ENCODE measurements around the gene RTN1. TPM values are rescaled to one million over a fixed set of nuclear protein-coding genes. Genes with fewer than 3 reads are reported as not detected.

The RTN1 gene
- total RNA-seq, 2 donors from 2014 or later = not detected

DNA sequence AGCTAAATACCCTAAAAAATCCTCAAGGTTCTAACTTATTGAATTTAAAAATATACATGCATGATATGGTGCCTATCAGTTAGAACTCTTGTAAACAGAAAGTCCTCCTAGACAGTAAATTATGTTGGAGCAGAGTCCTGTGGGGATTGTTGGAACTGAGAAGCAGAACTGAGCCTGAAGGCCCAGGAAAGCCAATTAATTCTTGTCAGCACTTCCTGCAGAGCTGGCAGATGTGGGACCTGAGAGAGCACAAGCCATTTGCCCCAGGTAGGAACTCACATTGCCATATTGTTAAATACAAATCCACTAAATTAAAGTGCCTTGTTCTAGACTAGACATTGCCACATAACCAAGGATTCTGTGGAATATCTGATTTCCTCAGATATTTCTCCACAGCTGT, 117.1 kb downstream of the RTN1 start:
- peaks cover 3% of the 10 kb centered on the region for H3K9me3 Mint-ChIP-seq
- DNase-seq (ENCODE audit: low spot score) = no peak
- no peak for ATAC-seq
- no peaks in the 10 kb centered on the region for H3K27me3 Mint-ChIP-seq
- H3K27ac Mint-ChIP-seq = no peak overlapping the region
- H3K36me3 Mint-ChIP-seq = no peaks in the 10 kb centered on the region
- H3K4me1 Mint-ChIP-seq (ENCODE audit: low read depth in 2 of 2) = no peaks in the 10 kb centered on the region
- H3K4me3 Mint-ChIP-seq = no peak overlapping the region

DNA sequence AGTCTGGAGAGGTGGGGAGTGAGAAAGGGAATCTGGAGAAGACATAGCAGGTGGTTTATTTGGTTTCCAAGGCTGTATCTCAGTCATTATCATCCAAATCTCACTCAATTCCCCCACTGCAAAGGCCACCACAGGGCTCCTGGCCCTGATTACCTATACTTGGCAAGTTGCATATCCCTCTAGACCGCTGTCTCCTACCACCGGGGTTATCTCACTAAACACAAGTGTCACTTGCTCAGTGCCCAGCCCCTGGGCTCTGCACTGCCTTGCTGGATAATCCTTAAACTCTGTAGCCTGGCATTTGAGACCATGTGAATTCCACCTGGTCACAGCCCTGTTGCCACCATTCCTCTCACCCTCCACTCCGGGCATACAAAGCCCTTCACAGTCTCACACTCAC, 119.0 kb downstream of the RTN1 start:
- H3K36me3 Mint-ChIP-seq = no peaks in the 10 kb centered on the region
- peaks cover 0 to 2% of the 10 kb centered on the region in 2 donors for H3K27me3 Mint-ChIP-seq
- no peak overlapping the region for H3K27ac Mint-ChIP-seq
- no peak overlapping the region for H3K4me3 Mint-ChIP-seq
- DNase-seq (ENCODE audit: low spot score) = no peak
- H3K4me1 Mint-ChIP-seq (ENCODE audit: low read depth in 2 of 2) = no peaks in the 10 kb centered on the region
- H3K9me3 Mint-ChIP-seq = peaks cover 6% of the 10 kb centered on the region
- peak in 1 of 2 donors; percentile 45 for ATAC-seq

GRCh38 chr14:59739794-59740193, 130.8 kb downstream of the RTN1 start:
- Mint-ChIP-seq H3K9me3 (peaks cover 12% of the 10 kb centered on the region), H3K4me1 (ENCODE audit: low read depth in 2 of 2) (no peaks in the 10 kb centered on the region)
- no peak for ATAC-seq

DNA sequence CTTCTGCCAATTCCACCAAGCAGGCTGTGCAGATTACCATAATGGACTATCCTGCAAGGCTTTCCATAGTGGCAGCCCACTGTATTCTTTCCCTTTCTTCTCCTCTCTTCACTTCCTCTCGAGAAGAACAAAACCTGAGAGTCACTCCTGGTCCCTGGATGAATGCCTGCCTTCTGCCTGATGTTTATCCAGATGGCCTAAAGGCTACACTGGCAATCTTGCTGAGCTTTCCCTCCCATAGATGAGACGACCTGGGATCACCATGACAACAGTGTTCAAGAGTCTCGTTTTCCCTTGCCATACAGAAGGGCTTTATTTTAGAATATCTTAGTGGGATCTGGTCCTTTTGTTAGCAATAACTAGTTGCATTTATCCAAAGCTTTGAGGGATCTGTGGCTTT, 142.3 kb downstream of the RTN1 start:
- H3K4me1 Mint-ChIP-seq (ENCODE audit: low read depth in 2 of 2) = no peaks in the 10 kb centered on the region
- no peaks in the 10 kb centered on the region for H3K27me3 Mint-ChIP-seq
- no peaks in the 10 kb centered on the region for H3K36me3 Mint-ChIP-seq
- no peak overlapping the region for H3K27ac Mint-ChIP-seq
- H3K9me3 Mint-ChIP-seq = no peaks in the 10 kb centered on the region
- DNase-seq (ENCODE audit: low spot score) (no peak), ATAC-seq (no peak)
- H3K4me3 Mint-ChIP-seq = no peak overlapping the region

More at GRCh38 chr14:59739794-59740193, 130.8 kb downstream of the RTN1 start:
- Mint-ChIP-seq H3K27ac (no peak overlapping the region), H3K36me3 (peaks cover 12% of the 10 kb centered on the region), H3K4me3 (no peak overlapping the region), H3K27me3 (peaks cover 0 to 6% of the 10 kb centered on the region in 2 donors)
- no peak for DNase-seq (ENCODE audit: low spot score)

DNA sequence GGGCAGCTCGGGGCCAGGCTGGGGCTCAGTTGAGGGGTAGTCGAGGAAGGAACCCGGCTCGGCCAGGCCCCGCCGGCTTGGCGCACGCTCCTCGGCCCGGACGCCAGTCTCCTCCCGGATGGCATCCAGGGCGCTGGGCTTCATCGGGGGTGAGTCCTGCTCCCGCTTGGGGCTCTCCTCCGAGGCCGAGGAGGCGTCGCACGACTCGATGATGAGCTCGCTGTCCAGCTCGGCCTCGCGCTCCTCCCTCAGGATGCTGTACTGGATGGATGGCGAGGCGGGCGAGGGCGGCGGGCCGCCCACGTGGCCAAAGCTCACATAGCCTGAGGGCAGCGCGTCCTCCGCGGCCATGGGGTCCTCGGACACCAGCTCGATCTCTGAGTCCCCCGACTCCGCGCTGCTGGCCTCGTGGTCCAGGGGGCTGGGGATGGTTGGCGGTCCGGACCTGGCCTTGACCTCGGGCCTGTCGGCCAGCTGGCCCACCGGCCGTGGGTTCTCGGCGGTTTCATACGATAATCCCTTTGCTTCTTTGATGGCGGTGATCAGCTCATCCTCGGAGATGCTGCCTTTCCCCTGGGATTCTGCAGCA, 143.4 kb downstream of the RTN1 start:
- Mint-ChIP-seq H3K9me3 (no peaks in the 10 kb centered on the region), H3K4me1 (ENCODE audit: low read depth in 2 of 2) (no peaks in the 10 kb centered on the region), H3K4me3 (no peak overlapping the region), H3K36me3 (no peaks in the 10 kb centered on the region), H3K27me3 (peaks cover 0 to 4% of the 10 kb centered on the region in 2 donors), H3K27ac (no peak overlapping the region)
- DNase-seq (ENCODE audit: low spot score) (no peak), ATAC-seq (peak in 1 of 2 donors; percentile 28)

DNA sequence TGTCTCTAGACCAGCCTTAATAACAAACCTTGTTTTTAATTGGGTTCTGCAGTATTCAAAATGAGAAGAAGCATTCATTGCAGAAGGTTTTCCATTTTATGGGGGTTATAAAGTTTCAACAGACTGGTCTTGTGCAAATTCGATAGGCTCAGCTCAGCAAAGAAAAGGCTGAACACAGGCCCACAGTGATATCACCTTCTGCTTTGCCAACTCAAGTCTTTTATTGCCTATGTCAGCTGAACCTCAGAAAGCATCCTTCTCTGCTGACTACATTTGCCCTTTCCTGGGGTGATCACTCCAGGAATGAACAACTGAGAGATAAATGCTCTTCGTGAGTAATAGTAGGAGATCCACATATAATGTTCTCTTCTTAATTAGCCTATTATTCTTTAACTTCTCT, 159.5 kb downstream of the RTN1 start:
- no peaks in the 10 kb centered on the region for H3K36me3 Mint-ChIP-seq
- peaks cover 0 to 12% of the 10 kb centered on the region in 2 donors for H3K27me3 Mint-ChIP-seq
- no peaks in the 10 kb centered on the region for H3K4me1 Mint-ChIP-seq (ENCODE audit: low read depth in 2 of 2)
- no peaks in the 10 kb centered on the region for H3K9me3 Mint-ChIP-seq
- DNase-seq (ENCODE audit: low spot score) (no peak), ATAC-seq (no peak)
- H3K4me3 Mint-ChIP-seq = no peak overlapping the region
- no peak overlapping the region for H3K27ac Mint-ChIP-seq

GRCh38 chr14:59707778-59708561, 162.6 kb downstream of the RTN1 start:
- no peak for DNase-seq (ENCODE audit: low spot score)
- Mint-ChIP-seq H3K27me3 (peaks cover 0 to 7% of the 10 kb centered on the region in 2 donors), H3K9me3 (peaks cover 3% of the 10 kb centered on the region), H3K4me3 (no peak overlapping the region), H3K27ac (no peak overlapping the region), H3K36me3 (no peaks in the 10 kb centered on the region), H3K4me1 (ENCODE audit: low read depth in 2 of 2) (no peaks in the 10 kb centered on the region)
- no peak for ATAC-seq

GRCh38 chr14:59705866-59706265, 164.7 kb downstream of the RTN1 start:
- Mint-ChIP-seq H3K9me3 (peaks cover 6% of the 10 kb centered on the region), H3K4me1 (ENCODE audit: low read depth in 2 of 2) (no peaks in the 10 kb centered on the region), H3K27ac (no peak overlapping the region), H3K4me3 (no peak overlapping the region), H3K27me3 (peaks cover 0 to 10% of the 10 kb centered on the region in 2 donors), H3K36me3 (no peaks in the 10 kb centered on the region)
- ATAC-seq (no peak), DNase-seq (ENCODE audit: low spot score) (no peak)

DNA sequence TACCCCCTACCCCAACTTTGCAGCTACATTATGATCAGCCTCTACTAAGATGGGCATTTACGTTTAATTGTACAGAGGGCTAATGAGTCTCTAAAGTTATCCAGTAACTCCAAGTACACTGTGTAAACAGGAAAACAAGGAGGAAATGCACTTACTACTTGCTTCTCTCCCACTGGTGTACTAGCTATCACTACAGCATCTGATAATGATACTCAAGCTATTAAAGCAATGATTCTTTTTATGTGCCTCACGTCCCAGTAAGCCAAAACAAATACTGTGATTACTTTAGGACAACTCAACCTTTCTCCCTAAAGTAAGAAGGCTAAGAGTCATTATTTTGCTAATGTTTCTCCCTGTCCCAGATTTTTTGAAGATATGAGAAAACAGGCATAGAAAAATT, 165.3 kb downstream of the RTN1 start:
- H3K9me3 Mint-ChIP-seq = peaks cover 6% of the 10 kb centered on the region
- H3K27ac Mint-ChIP-seq = no peak overlapping the region
- H3K27me3 Mint-ChIP-seq = peaks cover 0 to 10% of the 10 kb centered on the region in 2 donors
- H3K4me3 Mint-ChIP-seq = no peak overlapping the region
- no peaks in the 10 kb centered on the region for H3K4me1 Mint-ChIP-seq (ENCODE audit: low read depth in 2 of 2)
- H3K36me3 Mint-ChIP-seq = no peaks in the 10 kb centered on the region
- ATAC-seq (no peak), DNase-seq (ENCODE audit: low spot score) (no peak)

GRCh38 chr14:59704054-59704645, 166.4 kb downstream of the RTN1 start:
- Mint-ChIP-seq H3K4me1 (ENCODE audit: low read depth in 2 of 2) (no peaks in the 10 kb centered on the region), H3K9me3 (peaks cover 6% of the 10 kb centered on the region), H3K36me3 (no peaks in the 10 kb centered on the region), H3K4me3 (no peak overlapping the region), H3K27me3 (peaks cover 0 to 10% of the 10 kb centered on the region in 2 donors), H3K27ac (no peak overlapping the region)
- no peak for DNase-seq (ENCODE audit: low spot score)
- no peak for ATAC-seq

DNA sequence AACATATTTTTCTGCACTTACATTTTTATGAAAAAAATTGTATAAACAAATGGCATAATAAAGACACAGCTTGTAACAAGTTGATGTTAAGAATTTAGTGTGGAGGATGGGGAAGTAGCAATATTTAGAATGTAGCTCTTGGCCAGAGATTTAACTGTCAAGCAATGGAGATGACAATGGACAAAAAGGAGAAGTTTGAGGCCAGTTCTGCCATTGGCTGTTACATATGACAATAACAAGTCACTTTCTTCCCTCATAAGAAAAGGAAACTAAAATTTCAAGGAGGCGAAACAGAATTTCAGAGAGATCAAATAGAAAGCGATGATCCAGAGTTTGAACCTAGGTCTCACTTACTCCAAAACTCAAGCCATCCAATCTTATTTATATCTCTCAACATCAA, 171.1 kb downstream of the RTN1 start:
- no peak for ATAC-seq
- Mint-ChIP-seq H3K4me3 (no peak overlapping the region), H3K27ac (no peak overlapping the region), H3K36me3 (no peaks in the 10 kb centered on the region), H3K9me3 (peaks cover 5% of the 10 kb centered on the region), H3K27me3 (peaks cover 0 to 17% of the 10 kb centered on the region in 2 donors), H3K4me1 (ENCODE audit: low read depth in 2 of 2) (no peaks in the 10 kb centered on the region)
- DNase-seq (ENCODE audit: low spot score) = no peak

DNA sequence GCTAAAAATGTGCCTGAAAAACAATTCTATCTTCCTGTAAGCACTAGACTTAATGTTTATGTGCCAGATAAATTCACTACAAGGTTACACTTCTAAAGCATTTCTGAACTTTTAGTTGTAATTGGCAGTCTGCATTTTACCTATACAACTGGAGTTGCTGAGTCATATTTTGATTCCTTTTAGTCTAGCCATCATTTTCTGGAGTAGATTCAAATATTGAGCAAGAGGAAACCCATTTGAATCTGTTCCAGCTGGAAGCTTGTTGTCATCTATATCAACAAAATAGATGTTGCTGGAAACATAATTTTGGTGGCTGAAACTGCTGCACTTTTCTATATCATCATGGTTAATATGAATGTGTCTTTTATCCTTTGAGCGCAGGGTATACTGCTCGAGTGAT, 171.8 kb downstream of the RTN1 start:
- peaks cover 3% of the 10 kb centered on the region for H3K9me3 Mint-ChIP-seq
- DNase-seq (ENCODE audit: low spot score) (no peak), ATAC-seq (no peak)
- H3K4me1 Mint-ChIP-seq (ENCODE audit: low read depth in 2 of 2) = no peaks in the 10 kb centered on the region
- no peak overlapping the region for H3K4me3 Mint-ChIP-seq
- peaks cover 0 to 17% of the 10 kb centered on the region in 2 donors for H3K27me3 Mint-ChIP-seq
- H3K36me3 Mint-ChIP-seq = no peaks in the 10 kb centered on the region
- H3K27ac Mint-ChIP-seq = no peak overlapping the region

DNA sequence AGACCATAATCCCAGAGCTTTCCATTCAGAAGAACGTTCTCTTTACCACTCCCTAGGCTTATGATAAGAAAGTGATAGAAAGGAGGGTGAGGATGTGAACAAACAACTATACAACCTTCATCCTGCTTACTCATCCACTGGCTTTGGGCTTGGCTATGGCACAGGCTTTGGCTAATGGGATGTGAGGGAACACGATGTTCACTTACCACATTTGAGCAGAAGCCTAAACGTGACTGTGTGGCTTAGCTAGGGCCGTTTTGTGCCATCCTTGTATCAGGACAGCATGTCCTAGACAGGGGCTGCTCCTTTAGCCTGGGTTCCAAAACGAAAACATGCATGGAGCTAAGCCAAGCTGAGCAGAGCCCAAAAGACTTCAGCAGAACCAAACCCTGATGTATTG, 175.4 kb downstream of the RTN1 start:
- DNase-seq (ENCODE audit: low spot score) (no peak), ATAC-seq (no peak)
- H3K9me3 Mint-ChIP-seq = no peaks in the 10 kb centered on the region
- no peaks in the 10 kb centered on the region for H3K36me3 Mint-ChIP-seq
- H3K27ac Mint-ChIP-seq = no peak overlapping the region
- H3K27me3 Mint-ChIP-seq = peaks cover 0 to 14% of the 10 kb centered on the region in 2 donors
- no peak overlapping the region for H3K4me3 Mint-ChIP-seq
- H3K4me1 Mint-ChIP-seq (ENCODE audit: low read depth in 2 of 2) = no peaks in the 10 kb centered on the region

GRCh38 chr14:59691266-59691665, 179.3 kb downstream of the RTN1 start:
- ATAC-seq = no peak
- H3K9me3 Mint-ChIP-seq = no peaks in the 10 kb centered on the region

More at GRCh38 chr14:59691266-59691665, 179.3 kb downstream of the RTN1 start:
- H3K27me3 Mint-ChIP-seq = peaks cover 0 to 14% of the 10 kb centered on the region in 2 donors
- no peaks in the 10 kb centered on the region for H3K4me1 Mint-ChIP-seq (ENCODE audit: low read depth in 2 of 2)
- H3K36me3 Mint-ChIP-seq = no peaks in the 10 kb centered on the region
- no peak overlapping the region for H3K4me3 Mint-ChIP-seq
- DNase-seq (ENCODE audit: low spot score) = no peak
- H3K27ac Mint-ChIP-seq = no peak overlapping the region

Data from natural killer cell treated with Interleukin-12 subunit alpha and Interleukin-12 subunit beta and Interleukin-15 and Interleukin-18, amount 100 ng/mL, for 72 hours (primary cell).